ENCODE measurements around the gene ABCA1.

DNA sequence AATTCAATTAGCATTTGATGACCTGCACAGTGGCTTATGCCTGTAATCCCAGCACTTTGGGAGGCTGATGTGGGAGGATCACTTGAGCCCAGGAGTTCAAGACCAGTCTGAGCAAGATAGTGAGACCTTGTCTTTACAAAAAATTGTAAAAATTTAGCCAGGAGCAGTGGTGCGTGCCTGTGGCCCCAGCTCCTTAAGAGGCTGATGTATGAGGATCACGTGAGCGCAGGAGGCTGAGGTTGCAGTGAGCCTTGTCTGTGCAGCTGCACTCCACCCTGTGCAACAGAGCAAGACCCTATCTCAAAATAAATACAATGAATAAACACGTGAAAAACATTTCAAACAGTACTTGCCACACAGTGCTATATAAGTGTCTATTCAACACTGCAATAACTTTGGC lies 4.2 kb downstream of the ABCA1 start:
- TF ChIP-seq POLR2AphosphoS5 (IDR thresholded peaks at IDR 0.05; ENCODE audit: borderline replicate concordance, low read depth, low read length): no peak
- TF ChIP-seq EZH2 (IDR thresholded peaks at IDR 0.05): no peak
- no peak for TF ChIP-seq FOXP2 (optimal IDR thresholded peaks at IDR 0.05; ENCODE audit: control extremely low read depth, extremely low read length, insufficient read depth)
